NCI-H69 (cell line): ENCODE data around the gene TECPR1.

Experiments used
- DNase-seq: peaks from one replicate; lab custom pipeline; 2025; lab: John Stamatoyannopoulos, UW

The TECPR1 gene

DNA sequence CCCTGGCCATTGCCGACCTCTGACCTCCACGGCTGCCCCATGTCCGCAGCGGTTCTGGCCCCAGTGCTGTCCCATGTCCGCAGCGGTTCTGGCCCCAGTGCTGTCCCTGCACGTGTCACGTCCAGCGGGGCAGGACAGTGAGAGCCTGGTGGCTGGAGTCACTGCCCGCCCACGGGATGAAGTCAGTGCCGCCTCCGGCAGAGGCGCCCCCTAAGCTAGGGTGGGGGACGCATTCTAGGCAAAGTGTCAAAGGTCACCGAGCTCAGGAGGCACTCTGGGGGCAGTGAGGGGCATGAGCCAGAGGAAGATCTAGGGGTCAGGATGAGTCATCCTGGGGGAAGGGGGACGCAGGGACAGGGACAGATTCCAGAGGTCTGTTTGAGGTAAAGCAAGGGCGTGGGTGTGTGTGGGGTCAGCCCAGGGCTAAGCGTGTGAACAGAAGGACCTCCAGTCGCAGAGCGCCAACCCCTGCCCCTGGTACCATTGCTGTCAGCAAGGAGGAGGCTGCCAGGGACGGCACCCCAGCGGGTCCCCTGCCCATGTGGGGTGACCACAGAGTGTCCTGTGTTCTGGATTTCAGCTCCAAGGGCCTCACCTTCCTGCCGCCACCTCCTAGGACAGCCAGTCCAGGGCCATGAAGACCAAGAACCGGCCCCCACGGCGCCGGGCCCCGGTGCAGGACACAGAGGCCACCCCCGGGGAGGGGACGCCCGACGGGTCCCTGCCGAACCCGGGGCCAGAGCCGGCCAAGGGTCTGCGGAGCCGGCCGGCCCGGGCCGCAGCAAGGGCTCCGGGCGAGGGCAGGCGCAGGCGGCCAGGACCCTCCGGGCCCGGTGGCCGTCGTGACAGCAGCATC lies 40.1 kb downstream of the TECPR1 start:
- no peak for DNase-seq

DNA sequence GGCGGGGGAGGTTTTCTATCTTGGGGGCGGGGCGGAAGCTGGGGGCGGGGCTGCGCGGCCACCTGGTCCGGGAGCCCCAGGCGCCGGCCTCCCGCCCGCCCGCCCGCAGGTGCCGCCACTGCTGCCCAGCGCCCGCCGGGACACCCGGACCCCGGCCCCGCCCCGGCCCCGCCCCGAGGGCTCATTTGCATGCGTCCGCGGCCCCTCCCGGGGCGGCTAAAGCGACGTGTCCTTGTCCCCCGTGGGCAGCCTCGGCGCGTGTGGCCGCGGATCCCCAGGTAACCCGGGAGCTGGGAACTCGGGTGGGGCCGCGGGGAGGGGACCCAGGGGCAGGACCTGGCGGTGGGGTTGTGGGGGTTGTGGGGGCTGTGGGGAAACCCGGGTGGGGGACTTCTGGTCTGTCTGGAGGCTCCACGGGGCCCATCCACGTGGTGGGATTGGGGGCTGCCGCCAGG lies 40.8 kb downstream of the TECPR1 start, which contains the start of gene BHLHA15:
BHLHA15 (plus strand) TSS at position 219 of the 455 bp plus-strand sequence. CDS start 871 bp downstream, outside the sequence.
- peak; percentile 88 for DNase-seq

- DNase-seq = peak; percentile 71
Measured at GRCh38 chr7:98210513-98211220, 41.4 kb downstream of the TECPR1 start.

- no peak for DNase-seq
Measured at GRCh38 chr7:98209166-98209920, 42.7 kb downstream of the TECPR1 start.

- DNase-seq = no peak
Measured at GRCh38 chr7:98206451-98207330, 45.3 kb downstream of the TECPR1 start.

- no peak for DNase-seq
Measured at GRCh38 chr7:98205162-98205845, 46.7 kb downstream of the TECPR1 start.

- DNase-seq = no peak
Measured at GRCh38 chr7:98204670-98205069, 47.4 kb downstream of the TECPR1 start.

GRCh38 chr7:98203964-98204605 lies 47.9 kb downstream of the TECPR1 start:
- DNase-seq = no peak

GRCh38 chr7:98203261-98203963 lies 48.6 kb downstream of the TECPR1 start:
- no peak for DNase-seq

DNA sequence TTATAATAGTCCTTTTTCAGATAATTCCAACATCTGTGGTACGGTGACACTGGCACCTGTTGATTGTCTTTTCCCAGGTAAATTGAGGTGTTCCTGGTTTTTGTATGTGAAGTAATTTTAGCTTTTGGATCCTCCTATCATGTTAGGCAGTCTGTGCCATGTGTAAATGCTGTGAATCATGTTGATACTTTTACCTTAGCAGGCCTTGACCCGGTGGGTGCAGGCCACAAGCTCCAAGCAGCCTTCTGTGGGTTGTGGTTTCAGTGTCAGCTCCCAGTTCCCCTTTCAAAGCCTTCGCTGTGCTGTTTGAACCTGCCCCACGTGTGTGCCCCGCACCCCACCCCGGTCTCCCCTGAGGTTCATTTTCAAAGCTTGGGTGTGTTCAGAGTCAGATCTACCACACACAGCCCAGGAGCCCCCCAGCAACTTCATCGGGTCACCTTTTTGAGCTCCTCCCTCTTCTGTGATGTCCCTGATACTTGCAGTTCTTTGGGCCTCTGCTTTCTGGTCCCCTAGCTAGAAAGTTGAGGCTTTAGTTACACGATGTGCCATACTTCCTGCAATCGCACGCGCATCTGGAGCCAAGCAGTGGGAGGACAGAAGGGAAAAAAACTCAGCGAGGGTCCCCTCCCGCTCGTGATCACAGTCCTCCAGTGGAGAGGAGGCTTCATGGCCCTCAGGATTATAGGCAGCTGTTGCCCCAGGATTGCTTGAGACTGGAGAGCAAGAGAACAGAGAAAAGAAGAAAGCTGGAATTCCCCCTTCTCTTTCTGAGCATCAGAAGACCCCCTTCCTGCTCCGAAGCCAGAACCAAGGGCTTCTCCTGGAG lies 49.5 kb downstream of the TECPR1 start:
- DNase-seq = no peak

GRCh38 chr7:98200364-98200763 lies 51.7 kb downstream of the TECPR1 start:
- DNase-seq = no peak

GRCh38 chr7:98199131-98199530 lies 52.9 kb downstream of the TECPR1 start:
- DNase-seq = no peak

DNA sequence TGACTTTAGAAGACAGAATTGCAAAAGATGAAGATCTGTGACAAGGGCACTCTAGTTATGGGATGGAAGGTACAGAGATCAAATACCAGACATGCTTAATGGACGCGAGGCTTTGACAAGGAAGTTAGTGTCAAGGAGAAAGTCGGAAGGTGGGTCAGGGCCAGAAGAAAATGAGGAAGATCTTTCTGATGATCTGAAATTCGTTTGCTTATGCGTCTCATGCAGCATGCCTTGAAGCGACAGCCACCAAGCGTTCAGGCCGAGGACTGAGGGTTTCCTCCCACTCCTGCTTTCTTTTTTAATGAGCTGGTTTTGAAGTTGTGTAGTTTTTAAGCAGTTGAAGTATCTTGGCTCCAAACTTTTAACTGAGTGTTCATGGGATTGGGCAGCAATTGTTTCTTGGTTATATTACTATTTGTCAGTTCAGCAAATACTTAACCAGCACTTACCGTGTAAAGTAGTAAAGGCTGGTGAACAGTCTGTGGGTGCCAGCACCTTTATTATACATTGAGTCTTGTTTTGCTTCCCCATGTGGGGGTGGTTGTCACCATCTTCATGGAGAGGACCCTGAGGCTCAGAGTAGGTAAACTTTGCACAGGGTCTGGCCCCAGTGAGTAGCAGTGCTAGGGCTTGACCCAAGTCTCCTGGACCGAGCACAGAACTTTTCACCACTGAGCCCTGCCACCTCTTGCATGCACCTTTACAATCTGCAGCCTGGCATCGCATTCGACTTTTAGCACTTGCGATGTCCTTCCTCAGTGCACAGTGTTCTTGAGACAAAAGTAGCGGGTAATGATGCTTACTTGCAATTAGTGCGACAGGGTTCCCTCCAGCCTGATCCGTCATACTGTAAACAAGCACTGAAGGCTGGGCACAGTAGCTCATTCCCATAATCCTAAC lies 55.1 kb downstream of the TECPR1 start:
- no peak for DNase-seq

DNA sequence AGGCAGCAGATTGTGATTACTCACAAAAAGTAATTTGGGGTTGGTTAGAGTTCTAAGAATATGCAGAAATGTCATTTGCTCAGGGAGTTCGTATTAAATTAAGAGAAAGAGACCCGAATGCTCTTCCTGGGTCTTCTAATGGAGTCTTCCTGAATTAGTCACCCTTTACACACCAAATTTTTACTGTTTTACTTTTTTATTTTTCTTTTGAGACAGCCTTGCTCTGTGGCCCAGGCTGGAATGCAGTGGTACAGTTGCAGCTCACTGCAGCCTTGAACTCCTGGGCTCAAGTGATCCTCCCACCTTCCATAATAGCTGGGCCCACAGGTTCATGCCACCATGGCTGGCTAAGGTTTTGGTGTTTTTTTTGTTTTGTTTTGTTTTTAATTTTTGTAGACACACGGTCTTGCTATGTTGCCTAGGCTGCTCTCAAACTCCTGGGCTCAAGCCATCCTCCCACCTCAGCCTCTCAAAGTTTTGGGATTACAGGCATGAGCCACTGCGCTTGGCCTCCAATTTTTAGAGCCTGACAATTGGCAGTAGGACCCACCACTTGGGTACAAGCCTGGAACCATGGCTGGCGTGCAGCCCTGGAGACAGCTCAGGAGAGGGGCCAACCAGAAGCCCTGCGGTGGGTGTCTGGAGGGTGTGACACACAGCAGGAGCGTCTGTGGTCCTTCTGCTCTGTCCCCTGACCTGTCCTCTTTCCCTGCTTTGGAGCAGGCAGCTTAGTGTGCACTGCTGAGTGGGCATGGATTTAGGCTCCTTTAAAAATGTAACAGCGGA lies 57.2 kb downstream of the TECPR1 start:
- no peak for DNase-seq

DNA sequence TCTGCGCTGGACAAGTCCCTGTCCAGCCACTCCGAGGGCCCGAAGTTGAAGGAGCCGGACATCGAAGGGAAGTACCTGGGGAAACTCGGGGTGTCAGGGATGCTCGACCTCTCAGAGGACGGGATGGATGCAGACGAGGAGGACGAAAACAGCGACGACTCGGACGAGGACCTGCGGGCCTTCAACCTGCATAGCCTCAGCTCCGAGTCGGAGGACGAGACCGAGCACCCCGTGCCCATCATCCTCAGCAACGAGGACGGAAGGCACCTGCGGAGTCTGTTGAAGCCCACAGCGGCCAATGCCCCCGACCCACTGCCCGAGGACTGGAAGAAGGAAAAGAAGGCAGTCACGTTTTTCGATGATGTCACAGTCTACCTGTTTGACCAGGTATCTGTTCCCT lies 57.8 kb downstream of the TECPR1 start:
- no peak for DNase-seq

- DNase-seq = no peak
Measured at GRCh38 chr7:98193474-98194180, 58.4 kb downstream of the TECPR1 start.
